ENCODE results near the gene HEXIM2.
"Not testable (repeated sequence)": the region's sequence is repeated elsewhere in the genome, so short reads cannot be mapped to it uniquely, and the experiment has no call there.

Gene HEXIM2, protein sequence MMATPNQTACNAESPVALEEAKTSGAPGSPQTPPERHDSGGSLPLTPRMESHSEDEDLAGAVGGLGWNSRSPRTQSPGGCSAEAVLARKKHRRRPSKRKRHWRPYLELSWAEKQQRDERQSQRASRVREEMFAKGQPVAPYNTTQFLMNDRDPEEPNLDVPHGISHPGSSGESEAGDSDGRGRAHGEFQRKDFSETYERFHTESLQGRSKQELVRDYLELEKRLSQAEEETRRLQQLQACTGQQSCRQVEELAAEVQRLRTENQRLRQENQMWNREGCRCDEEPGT
- 3.0 to 7.0 (median 4.6) reads per million in 4 experiments for total RNA-seq

DNA sequence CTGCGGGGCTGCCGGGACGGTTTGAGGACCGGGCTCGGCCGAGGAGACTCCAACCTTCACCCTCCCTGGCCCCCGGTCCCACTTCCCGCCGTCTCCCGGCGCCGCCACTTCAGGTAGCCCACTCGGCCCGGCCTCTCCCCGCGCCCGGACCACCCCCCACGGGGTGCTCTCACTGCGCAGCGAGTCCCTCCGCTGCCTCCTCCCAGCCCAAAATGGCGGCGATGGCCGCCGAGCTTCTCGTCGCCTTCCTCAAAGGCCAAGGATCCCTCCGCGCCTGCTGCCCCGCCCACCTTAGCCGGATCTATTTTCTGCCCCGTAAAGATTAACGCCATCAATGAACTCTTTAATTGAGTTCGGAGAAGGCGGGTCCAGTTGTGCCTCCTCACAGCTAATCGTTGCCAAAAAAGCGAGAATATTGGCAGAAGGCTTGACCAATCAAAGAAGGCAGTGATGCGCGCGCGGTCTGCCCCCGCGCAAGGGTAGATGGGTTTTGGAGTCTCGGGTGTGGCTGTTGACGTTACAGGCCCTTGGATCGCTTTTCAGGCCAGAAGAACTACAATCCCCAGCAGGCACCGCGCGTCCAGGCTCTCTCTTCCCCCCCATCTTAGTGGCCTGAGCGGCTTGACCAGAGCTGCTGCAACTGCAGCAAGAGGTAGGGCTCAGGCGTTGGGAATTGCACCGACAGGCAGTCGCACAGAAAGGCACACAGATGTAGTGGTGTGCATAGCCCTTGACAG is at the start of gene HEXIM2:
HEXIM2 (plus strand) TSS at position 588 of the 737 bp plus-strand sequence. CDS start 919 bp downstream, outside the sequence.
- DNase-seq, result peak; percentile 98

GRCh38 chr17:45112559-45113423 is 48.9 kb upstream of the HEXIM2 start:
- no peak for DNase-seq

GRCh38 chr17:45113424-45113754 is 48.3 kb upstream of the HEXIM2 start:
- DNase-seq, result no peak

GRCh38 chr17:45114117-45114932 is 47.4 kb upstream of the HEXIM2 start:
- no peak for DNase-seq

DNA sequence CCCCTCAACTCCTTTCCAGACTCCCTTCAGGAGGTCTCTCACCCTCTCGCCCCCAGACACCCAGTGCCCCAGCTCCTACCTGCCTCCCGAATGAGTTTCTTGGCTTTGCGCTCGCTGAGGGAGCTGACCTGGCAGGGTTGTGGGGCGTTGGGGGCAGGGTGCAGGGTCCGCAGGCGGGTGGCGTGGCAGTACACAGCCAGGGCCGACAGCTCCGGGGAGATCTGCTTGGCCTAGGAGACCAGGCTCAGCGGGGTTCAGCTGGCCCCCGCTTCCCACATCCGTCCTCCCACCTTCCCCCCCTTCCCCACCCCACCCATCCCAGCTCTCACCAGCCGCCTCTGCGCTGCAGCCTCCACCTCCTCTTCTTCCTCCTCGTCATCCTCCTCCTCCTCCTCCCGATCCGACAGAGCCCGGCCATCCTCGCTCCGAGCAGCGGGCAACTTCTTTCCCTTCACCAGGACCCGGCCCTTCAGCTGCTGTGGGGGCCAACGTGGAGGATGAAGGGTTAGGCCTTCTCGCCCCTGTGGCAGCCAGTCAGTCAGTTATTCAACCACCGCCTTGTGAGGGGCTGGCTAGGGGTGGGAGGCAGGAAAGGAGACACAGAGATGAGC is 46.6 kb upstream of the HEXIM2 start:
- no peak for DNase-seq

- DNase-seq, result no peak
Measured at GRCh38 chr17:45115871-45116270, 45.8 kb upstream of the HEXIM2 start.

DNA sequence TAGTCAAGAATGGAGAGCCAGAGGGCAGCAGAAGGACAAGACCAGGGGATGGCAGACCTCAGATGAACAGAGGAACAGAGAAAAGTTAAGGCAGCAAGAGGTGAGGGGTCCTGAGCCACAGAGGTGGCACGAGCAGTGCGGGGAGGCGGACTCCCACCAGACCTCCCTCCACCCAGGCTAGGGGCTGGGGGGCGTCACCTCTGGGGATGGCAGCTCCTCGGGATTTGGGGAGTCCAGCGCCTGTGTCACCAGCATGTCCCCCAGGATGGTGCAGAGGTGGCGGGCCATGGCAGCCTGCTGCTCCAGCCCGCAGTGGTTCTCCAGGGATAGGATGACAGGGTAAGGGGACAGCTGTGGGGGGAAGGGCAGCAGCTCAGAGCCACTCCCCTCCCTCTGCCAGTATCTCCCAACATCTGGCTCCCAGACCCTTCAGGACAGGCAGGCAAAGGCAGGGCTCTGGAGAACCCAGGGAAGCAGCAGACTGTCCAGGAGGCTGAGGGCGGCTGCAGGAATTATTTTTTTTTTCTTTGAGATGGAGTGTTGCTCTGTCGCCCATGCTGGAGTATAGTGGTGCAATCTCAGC is 45.1 kb upstream of the HEXIM2 start:
- DNase-seq, result no peak

GRCh38 chr17:45117334-45117733 is 44.3 kb upstream of the HEXIM2 start:
- no peak for DNase-seq

GRCh38 chr17:45117848-45118646 is 43.6 kb upstream of the HEXIM2 start:
- DNase-seq, result no peak

GRCh38 chr17:45118691-45119090 is 43.0 kb upstream of the HEXIM2 start:
- no peak for DNase-seq

DNA sequence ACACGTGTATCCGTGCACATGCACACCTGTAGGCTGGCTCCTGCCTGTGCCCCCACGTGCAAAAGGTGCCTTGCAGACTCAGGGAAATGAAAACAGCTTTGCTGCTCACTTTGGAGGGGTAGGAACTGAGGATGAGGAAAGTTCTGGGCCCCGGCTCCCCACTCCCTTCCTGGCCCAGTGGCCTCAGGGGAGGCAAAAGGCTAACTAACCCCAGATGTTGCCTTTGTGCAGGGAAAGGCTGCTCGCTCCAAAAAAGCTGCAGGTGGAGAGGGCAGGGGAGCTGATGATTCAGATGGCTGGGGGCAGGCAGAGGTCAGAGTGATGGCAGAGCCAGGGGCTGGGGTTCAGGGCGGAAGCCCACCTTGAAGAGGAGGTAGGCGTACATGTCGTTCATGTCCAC is 41.7 kb upstream of the HEXIM2 start:
- DNase-seq, result no peak

DNA sequence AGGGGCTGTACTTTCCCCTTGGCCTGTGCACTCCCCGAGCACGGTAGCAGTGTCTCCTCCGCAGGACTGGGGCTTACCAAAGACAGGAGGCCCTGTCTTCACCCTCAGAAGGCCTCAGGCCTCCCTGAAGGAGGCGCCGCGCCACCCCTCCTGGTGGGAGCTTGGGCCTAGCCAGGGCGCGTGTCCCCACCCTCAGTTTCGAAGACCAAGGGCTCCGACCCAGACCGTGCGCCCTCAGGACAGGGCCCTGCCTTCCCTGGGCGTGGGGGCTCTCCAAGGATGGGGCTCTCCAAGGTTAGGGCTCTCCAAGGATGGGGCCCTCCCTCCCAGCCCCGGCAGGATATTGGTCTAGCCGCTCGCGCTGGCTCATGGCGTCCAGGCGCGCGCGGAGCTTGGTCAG is 41.1 kb upstream of the HEXIM2 start:
- no peak for DNase-seq

GRCh38 chr17:45121055-45121454 is 40.6 kb upstream of the HEXIM2 start:
- no peak for DNase-seq

DNA sequence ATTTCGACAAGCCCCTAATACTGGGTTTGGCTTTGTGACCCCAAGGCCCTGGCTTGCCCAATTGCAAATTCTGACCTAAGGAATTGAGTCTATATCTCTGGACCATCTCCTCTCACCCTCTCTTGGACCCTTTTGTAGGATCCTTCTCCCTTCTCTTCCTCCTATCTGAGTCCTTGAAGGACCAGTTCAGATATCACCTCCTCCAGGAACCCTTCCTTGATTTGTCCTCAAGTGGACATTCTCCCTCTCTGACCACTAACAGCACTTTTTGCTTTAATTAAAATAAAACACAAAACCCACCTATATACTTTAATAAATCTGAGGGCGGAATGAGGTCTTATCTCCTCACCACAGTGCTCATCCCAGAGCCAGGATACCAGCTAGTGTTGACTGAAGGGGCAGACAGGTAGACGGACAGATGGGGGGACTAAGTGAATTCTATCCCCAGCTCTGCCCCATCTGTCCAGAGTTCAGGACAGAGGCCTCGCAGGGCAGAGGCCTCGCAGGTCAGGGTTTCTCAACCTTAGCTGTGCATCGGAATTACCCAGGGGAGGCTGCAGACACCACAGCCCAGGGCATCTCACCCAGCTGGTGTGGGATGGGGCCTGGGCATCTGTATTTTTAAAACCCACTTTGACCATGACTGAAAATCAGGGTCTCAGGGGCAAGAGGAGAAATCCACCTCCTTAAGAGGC is 38.5 kb upstream of the HEXIM2 start:
- no peak for DNase-seq

- DNase-seq, result no peak
Measured at GRCh38 chr17:45123930-45124796, 37.5 kb upstream of the HEXIM2 start.

GRCh38 chr17:45124797-45125122 is 36.9 kb upstream of the HEXIM2 start:
- DNase-seq, result not testable (repeated sequence)

DNA sequence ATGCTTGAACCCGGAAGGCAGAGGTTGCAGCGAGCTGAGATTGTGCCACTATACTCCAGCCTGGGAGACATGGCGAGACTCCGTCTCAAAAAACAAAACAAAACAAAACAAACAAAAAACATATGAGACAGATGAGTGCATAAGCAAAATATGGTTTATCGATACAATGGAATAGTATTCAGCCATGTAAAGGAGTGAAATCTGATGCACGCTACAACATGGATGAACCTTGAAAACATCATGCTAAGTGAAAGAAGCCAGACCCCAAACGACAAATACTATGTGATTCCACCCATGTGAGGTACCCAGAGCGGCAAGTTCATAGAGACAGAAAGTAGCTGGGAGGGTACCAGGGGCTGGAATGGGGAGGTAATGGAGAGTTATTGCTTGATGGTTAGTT is 36.2 kb upstream of the HEXIM2 start:
- DNase-seq, result no peak

DNA sequence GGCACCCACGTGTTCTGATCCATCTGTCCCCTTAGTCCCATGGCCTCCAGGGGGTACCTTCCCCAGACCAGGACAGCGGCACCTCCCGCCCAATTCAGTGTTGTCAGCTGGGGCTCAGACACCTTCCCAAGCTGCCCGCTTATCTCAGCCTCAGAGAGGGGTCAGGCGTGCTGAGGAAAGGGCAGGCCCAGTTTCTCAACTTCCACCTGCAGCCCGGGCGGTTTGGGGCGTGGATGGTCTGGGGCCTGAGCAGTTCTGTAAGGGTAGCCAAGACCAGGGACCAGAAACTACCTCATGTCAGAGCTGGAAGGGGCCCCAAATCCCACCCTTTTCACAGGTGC is 34.5 kb upstream of the HEXIM2 start:
- no peak for DNase-seq

- DNase-seq, result no peak
Measured at GRCh38 chr17:45127548-45128300, 34.0 kb upstream of the HEXIM2 start.
